ENCODE results near the gene PPM1D.
"Not testable (repeated sequence)": the region's sequence is repeated elsewhere in the genome, so short reads cannot be mapped to it uniquely, and the experiment has no call there.

Gene PPM1D

GRCh38 chr17:60613796-60614195 is 13.8 kb downstream of the PPM1D start:
- not testable (repeated sequence) for H3K27me3 Mint-ChIP-seq; H3K27ac Mint-ChIP-seq (ENCODE audit: low read depth); H3K36me3 Mint-ChIP-seq (ENCODE audit: insufficient read depth); H3K4me3 Mint-ChIP-seq; DNase-seq (ENCODE audit: low spot score in 2 of 2); ATAC-seq (replicated peaks; ENCODE audit: extremely low read depth, poor library complexity, severe bottlenecking); H3K9me3 Mint-ChIP-seq
- H3K4me1 Mint-ChIP-seq, result peaks cover 20% of the 10 kb centered on the region

- DNase-seq (ENCODE audit: low spot score in 2 of 2); H3K4me3 Mint-ChIP-seq; H3K27ac Mint-ChIP-seq (ENCODE audit: low read depth); H3K27me3 Mint-ChIP-seq; ATAC-seq (replicated peaks; ENCODE audit: extremely low read depth, poor library complexity, severe bottlenecking); H3K36me3 Mint-ChIP-seq (ENCODE audit: insufficient read depth); H3K9me3 Mint-ChIP-seq: not testable (repeated sequence)
- H3K4me1 Mint-ChIP-seq, result peaks cover 24% of the 10 kb centered on the region
Observed at GRCh38 chr17:60614247-60614646, 14.3 kb downstream of the PPM1D start.

DNA sequence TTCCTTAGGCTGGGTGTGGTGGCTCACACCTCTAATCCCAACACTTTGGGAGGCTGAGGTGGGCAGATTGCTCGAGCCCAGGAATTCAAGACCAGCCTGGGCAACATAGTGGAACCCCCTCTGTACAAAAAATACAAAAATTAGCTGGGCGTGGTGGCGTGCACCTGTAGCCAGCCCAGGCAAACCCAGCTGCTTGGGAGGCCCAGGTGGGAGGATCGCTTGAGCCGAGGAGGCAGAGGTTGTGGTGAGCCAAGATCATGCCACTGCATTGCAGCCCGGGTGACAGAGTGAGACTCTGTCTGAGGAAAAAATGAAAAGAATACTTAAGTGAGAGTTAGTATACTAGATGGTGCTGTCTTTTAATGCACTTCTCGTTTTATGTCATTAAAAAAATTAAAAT is 15.1 kb downstream of the PPM1D start:
- peaks cover 30% of the 10 kb centered on the region for H3K4me1 Mint-ChIP-seq
- H3K4me3 Mint-ChIP-seq, result no peak overlapping the region
- ATAC-seq (replicated peaks; ENCODE audit: extremely low read depth, poor library complexity, severe bottlenecking), result no peak

DNA sequence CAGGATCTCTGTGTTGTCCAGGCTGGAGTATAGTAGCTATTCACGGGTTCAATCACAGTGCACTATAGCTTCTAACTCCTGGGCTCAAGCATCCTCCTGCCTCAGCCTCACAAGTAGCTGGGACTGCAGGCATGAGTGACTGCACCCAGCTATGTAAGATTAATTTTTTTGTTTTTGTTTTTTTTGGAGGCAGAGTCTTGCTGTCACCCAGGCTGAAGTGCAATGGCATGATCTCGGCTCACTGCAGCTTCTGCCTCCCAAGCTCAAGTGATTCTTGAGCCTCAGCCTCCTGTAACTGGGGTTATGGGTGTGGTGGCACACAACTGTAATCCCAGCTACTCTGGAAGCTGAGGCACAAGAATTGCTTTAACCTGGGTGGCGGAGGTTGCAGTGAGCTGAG is 15.8 kb downstream of the PPM1D start:
- DNase-seq (ENCODE audit: low spot score in 2 of 2), result no peak

More for the DNA sequence above, 15.1 kb downstream of the PPM1D start:
- Mint-ChIP-seq H3K9me3 (no peaks in the 10 kb centered on the region), H3K27me3 (no peaks in the 10 kb centered on the region), H3K27ac (ENCODE audit: low read depth) (no peak overlapping the region), H3K36me3 (ENCODE audit: insufficient read depth) (peaks cover 4% of the 10 kb centered on the region)
- DNase-seq (ENCODE audit: low spot score in 2 of 2), result no peak

GRCh38 chr17:60618080-60618479 is 18.1 kb downstream of the PPM1D start:
- Mint-ChIP-seq H3K27me3 (no peaks in the 10 kb centered on the region), H3K4me3 (no peak overlapping the region), H3K36me3 (ENCODE audit: insufficient read depth) (peaks cover 8% of the 10 kb centered on the region), H3K27ac (ENCODE audit: low read depth) (no peak overlapping the region), H3K9me3 (no peaks in the 10 kb centered on the region), H3K4me1 (peaks cover 27% of the 10 kb centered on the region)
- no peak for DNase-seq (ENCODE audit: low spot score in 2 of 2)
- no peak for ATAC-seq (replicated peaks; ENCODE audit: extremely low read depth, poor library complexity, severe bottlenecking)

More for the DNA sequence above, 15.8 kb downstream of the PPM1D start:
- no peak overlapping the region for H3K4me3 Mint-ChIP-seq
- no peak for ATAC-seq (replicated peaks; ENCODE audit: extremely low read depth, poor library complexity, severe bottlenecking)
- H3K36me3 Mint-ChIP-seq (ENCODE audit: insufficient read depth), result peaks cover 4% of the 10 kb centered on the region
- H3K27me3 Mint-ChIP-seq, result no peaks in the 10 kb centered on the region
- H3K4me1 Mint-ChIP-seq, result peaks cover 30% of the 10 kb centered on the region
- no peak overlapping the region for H3K27ac Mint-ChIP-seq (ENCODE audit: low read depth)
- H3K9me3 Mint-ChIP-seq, result no peaks in the 10 kb centered on the region

- DNase-seq (ENCODE audit: low spot score in 2 of 2) (no peak), ATAC-seq (replicated peaks; ENCODE audit: extremely low read depth, poor library complexity, severe bottlenecking) (no peak)
- H3K27me3 Mint-ChIP-seq, result no peaks in the 10 kb centered on the region
- peaks cover 32% of the 10 kb centered on the region for H3K4me1 Mint-ChIP-seq
- peaks cover 9% of the 10 kb centered on the region for H3K36me3 Mint-ChIP-seq (ENCODE audit: insufficient read depth)
- H3K4me3 Mint-ChIP-seq, result no peak overlapping the region
- H3K27ac Mint-ChIP-seq (ENCODE audit: low read depth), result peak overlapping the region; percentile 69
- H3K9me3 Mint-ChIP-seq, result no peaks in the 10 kb centered on the region
Observed at GRCh38 chr17:60618854-60619526, 19.0 kb downstream of the PPM1D start.

DNA sequence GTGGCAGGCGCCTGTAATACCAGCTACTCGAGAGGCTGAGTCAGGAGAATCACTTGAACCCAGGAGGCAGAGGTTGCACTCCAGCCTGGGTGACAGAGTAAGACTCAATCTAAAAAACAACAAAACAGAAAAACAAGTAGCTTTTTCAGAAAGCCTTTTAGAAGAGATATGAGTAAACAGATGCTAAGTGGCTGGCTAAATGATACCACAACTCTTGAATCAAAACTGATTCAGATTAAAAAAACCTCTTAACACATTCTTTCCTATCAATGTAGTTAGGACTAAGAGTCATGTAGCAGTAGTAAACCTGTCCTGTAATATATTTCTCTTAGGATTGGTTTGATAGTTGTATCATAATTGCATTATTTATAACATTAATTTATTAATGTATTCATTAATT is 23.0 kb downstream of the PPM1D start:
- Mint-ChIP-seq H3K36me3 (ENCODE audit: insufficient read depth) (peaks cover 14% of the 10 kb centered on the region), H3K4me3 (no peak overlapping the region), H3K4me1 (peaks cover 29% of the 10 kb centered on the region), H3K27me3 (no peaks in the 10 kb centered on the region), H3K9me3 (no peaks in the 10 kb centered on the region), H3K27ac (ENCODE audit: low read depth) (no peak overlapping the region)
- no peak for ATAC-seq (replicated peaks; ENCODE audit: extremely low read depth, poor library complexity, severe bottlenecking)
- no peak for DNase-seq (ENCODE audit: low spot score in 2 of 2)

- DNase-seq (ENCODE audit: low spot score in 2 of 2) (no peak), ATAC-seq (replicated peaks; ENCODE audit: extremely low read depth, poor library complexity, severe bottlenecking) (no peak)
- no peaks in the 10 kb centered on the region for H3K27me3 Mint-ChIP-seq
- H3K4me1 Mint-ChIP-seq, result peaks cover 28% of the 10 kb centered on the region
- H3K36me3 Mint-ChIP-seq (ENCODE audit: insufficient read depth), result peaks cover 16% of the 10 kb centered on the region
- no peak overlapping the region for H3K27ac Mint-ChIP-seq (ENCODE audit: low read depth)
- H3K4me3 Mint-ChIP-seq, result no peak overlapping the region
- H3K9me3 Mint-ChIP-seq, result no peaks in the 10 kb centered on the region
Observed at GRCh38 chr17:60623415-60623814, 23.4 kb downstream of the PPM1D start.

DNA sequence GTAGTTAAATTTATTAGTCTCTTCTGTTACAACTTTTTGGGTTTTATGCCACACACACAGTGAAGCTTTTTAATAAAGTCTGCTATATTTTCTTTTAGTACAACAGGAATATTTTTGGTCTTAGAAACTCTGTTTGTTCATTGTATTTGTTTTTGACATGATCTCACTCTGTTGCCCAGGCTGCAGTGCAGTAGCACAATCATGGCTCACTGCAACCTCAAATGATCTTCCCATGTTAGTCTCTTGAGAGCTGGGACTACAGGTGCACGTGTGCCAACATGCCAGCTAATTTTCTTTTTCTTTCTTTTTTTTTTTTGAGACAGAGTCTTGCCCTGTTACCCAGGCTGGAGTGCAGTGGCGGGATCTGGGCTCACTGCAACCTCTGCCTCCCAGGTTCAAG is 27.1 kb downstream of the PPM1D start:
- H3K27ac Mint-ChIP-seq (ENCODE audit: low read depth), result no peak overlapping the region
- no peaks in the 10 kb centered on the region for H3K27me3 Mint-ChIP-seq
- peaks cover 12% of the 10 kb centered on the region for H3K4me1 Mint-ChIP-seq
- H3K4me3 Mint-ChIP-seq, result no peak overlapping the region
- no peaks in the 10 kb centered on the region for H3K9me3 Mint-ChIP-seq
- no peak for ATAC-seq (replicated peaks; ENCODE audit: extremely low read depth, poor library complexity, severe bottlenecking)
- peaks cover 22% of the 10 kb centered on the region for H3K36me3 Mint-ChIP-seq (ENCODE audit: insufficient read depth)
- no peak for DNase-seq (ENCODE audit: low spot score in 2 of 2)

DNA sequence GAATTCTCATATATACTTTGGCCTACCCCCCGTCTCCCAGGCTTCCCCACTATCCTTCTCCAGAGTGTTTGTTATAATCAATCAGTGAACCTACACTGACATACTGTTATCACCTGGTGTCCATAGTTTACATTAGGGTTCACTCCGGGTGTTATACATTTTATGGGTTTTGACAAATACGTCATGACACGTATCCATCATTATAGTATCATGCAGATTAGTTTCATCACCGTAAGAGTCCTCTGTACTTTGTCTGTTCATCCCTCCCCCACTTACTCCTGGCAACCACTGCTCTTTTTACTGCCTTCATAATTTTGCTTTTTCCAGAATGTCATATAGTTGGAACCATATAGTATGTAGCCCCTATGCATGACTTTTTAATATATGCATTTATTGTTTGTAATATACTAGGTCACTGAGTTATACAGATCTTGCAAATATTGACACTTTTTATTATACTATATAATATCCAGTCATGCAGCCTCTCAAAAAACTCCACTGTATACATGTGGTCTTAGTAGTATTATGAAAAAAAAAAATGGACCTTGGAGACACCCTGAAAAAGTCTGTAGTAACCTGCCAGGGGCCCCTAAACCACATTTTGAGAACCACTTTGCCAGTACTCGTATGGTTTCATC is 28.4 kb downstream of the PPM1D start:
- Mint-ChIP-seq H3K27ac (ENCODE audit: low read depth) (peak overlapping the region; percentile 2), H3K27me3 (no peaks in the 10 kb centered on the region), H3K4me1 (peaks cover 7% of the 10 kb centered on the region), H3K9me3 (no peaks in the 10 kb centered on the region), H3K4me3 (no peak overlapping the region), H3K36me3 (ENCODE audit: insufficient read depth) (peaks cover 18% of the 10 kb centered on the region)
- no peak for DNase-seq (ENCODE audit: low spot score in 2 of 2)
- ATAC-seq (replicated peaks; ENCODE audit: extremely low read depth, poor library complexity, severe bottlenecking), result no peak

GRCh38 chr17:60629120-60629519 is 29.1 kb downstream of the PPM1D start:
- Mint-ChIP-seq H3K4me3 (no peak overlapping the region), H3K9me3 (no peaks in the 10 kb centered on the region), H3K27ac (ENCODE audit: low read depth) (no peak overlapping the region), H3K4me1 (peaks cover 4% of the 10 kb centered on the region), H3K27me3 (no peaks in the 10 kb centered on the region), H3K36me3 (ENCODE audit: insufficient read depth) (peaks cover 17% of the 10 kb centered on the region)
- no peak for DNase-seq (ENCODE audit: low spot score in 2 of 2)
- no peak for ATAC-seq (replicated peaks; ENCODE audit: extremely low read depth, poor library complexity, severe bottlenecking)

DNA sequence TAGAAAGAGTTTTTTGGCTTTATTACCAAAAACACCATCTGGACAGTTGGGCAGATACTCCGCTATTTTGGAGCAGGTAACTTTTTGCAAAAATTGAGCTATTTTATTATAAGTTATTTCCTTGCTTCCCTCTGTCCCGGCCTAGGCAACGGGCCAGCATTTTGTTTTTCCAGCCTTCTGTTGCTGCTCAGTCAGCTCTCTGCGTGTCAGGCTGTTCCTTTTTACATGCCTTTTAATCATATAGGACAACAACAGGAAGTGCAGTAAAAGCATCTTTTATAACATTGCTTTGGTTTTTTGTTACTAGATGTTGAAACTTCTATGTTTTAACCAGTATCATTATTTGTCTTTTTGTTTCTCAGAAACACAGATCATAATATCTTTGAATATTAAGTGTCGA is 30.4 kb downstream of the PPM1D start:
- ATAC-seq (replicated peaks; ENCODE audit: extremely low read depth, poor library complexity, severe bottlenecking) (no peak), DNase-seq (ENCODE audit: low spot score in 2 of 2) (no peak)
- Mint-ChIP-seq H3K4me3 (no peak overlapping the region), H3K36me3 (ENCODE audit: insufficient read depth) (peaks cover 16% of the 10 kb centered on the region), H3K4me1 (peaks cover 4% of the 10 kb centered on the region), H3K27me3 (no peaks in the 10 kb centered on the region), H3K27ac (ENCODE audit: low read depth) (no peak overlapping the region), H3K9me3 (no peaks in the 10 kb centered on the region)

DNA sequence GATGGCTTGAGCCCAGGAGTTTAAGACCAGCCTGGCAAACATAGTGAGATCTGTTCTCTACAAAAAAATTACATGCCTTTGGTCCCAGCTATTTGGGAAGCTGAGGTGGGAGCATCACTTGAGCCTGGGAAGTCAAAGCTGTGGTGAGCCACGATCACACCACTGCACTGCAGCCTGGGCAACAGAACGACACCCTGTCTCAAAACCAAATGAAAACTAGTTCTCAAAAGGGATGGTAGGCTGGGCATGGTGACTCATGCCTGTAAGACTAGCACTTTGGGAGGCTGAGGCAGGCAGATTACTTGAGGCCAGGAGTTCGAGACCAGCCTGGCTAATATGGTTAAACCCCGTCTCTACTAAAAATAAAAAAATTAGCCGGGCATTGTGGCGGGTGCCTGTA is 31.1 kb downstream of the PPM1D start:
- Mint-ChIP-seq H3K27me3 (no peaks in the 10 kb centered on the region), H3K9me3 (no peaks in the 10 kb centered on the region), H3K36me3 (ENCODE audit: insufficient read depth) (peaks cover 17% of the 10 kb centered on the region), H3K4me3 (no peak overlapping the region), H3K27ac (ENCODE audit: low read depth) (no peak overlapping the region), H3K4me1 (peaks cover 4% of the 10 kb centered on the region)
- DNase-seq (ENCODE audit: low spot score in 2 of 2) (no peak), ATAC-seq (replicated peaks; ENCODE audit: extremely low read depth, poor library complexity, severe bottlenecking) (no peak)

Measured in central memory CD8-positive, alpha-beta T cell (primary cell).